SK-N-SH treated with all-trans-retinoic acid at 6 μM for 48 hours (cell line): Measurements from ENCODE around the gene ROM1.

Source experiments
- CREB5 ChIP-seq: fragments of 250-450 bp; sonication (Bioruptor Pico); IDR thresholded peaks from 2 replicates; pipeline ENCODE4 v1.5.1; 2020; ENCODE audit warnings: low read depth, mild to moderate bottlenecking, moderate library complexity
- GLIS3 ChIP-seq: fragments of 250-450 bp; sonication (Bioruptor Pico); IDR thresholded peaks from 2 replicates; pipeline ENCODE4 v1.5.0; 2020; ENCODE audit warnings: mild to moderate bottlenecking, moderate library complexity
- SNAI2 ChIP-seq: fragments of 250-450 bp; sonication (Bioruptor Pico); IDR thresholded peaks from 2 replicates; pipeline ENCODE4 v1.5.0; 2020; ENCODE audit warnings: mild to moderate bottlenecking, moderate library complexity
- TOX ChIP-seq: fragments of 250-450 bp; sonication (Bioruptor Pico); IDR thresholded peaks from 2 replicates; pipeline ENCODE4 v1.8.0; 2021; ENCODE audit warnings: mild to moderate bottlenecking, moderate library complexity, borderline replicate concordance
- ZNF565 ChIP-seq: fragments of 450-650 bp; formaldehyde crosslinking; conservative IDR thresholded peaks from 2 replicates; pipeline ENCODE4 v1.5.0; 2020; ENCODE audit warnings: low read depth, mild to moderate bottlenecking, moderate library complexity
- ZNF70 ChIP-seq: fragments of 450-650 bp; formaldehyde crosslinking; IDR thresholded peaks from 2 replicates; pipeline ENCODE4 v1.5.0; 2020; ENCODE audit warnings: mild to moderate bottlenecking, moderate library complexity
- ZNF8 ChIP-seq: fragments of 450-650 bp; formaldehyde crosslinking; IDR thresholded peaks from 2 replicates; pipeline ENCODE4 v1.5.0; 2020; ENCODE audit warnings: mild to moderate bottlenecking, moderate library complexity
- TF ChIP-seq, protein P1 (sequence below): fragments of 250-450 bp; sonication (Bioruptor Pico); IDR thresholded peaks from 2 replicates; pipeline ENCODE4 v1.8.0; 2020; ENCODE audit warnings: mild to moderate bottlenecking, moderate library complexity, borderline replicate concordance

GRCh38 chr11:62654297-62654696 is 41.2 kb downstream of the ROM1 start:
- TF ChIP-seq TOX (CRISPR knock-in tag): no peak
- no peak for TF ChIP-seq ZNF565 (CRISPR knock-in tag)
- TF ChIP-seq, protein P1, sequence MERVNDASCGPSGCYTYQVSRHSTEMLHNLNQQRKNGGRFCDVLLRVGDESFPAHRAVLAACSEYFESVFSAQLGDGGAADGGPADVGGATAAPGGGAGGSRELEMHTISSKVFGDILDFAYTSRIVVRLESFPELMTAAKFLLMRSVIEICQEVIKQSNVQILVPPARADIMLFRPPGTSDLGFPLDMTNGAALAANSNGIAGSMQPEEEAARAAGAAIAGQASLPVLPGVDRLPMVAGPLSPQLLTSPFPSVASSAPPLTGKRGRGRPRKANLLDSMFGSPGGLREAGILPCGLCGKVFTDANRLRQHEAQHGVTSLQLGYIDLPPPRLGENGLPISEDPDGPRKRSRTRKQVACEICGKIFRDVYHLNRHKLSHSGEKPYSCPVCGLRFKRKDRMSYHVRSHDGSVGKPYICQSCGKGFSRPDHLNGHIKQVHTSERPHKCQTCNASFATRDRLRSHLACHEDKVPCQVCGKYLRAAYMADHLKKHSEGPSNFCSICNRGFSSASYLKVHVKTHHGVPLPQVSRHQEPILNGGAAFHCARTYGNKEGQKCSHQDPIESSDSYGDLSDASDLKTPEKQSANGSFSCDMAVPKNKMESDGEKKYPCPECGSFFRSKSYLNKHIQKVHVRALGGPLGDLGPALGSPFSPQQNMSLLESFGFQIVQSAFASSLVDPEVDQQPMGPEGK: no peak
- no peak for TF ChIP-seq SNAI2 (CRISPR knock-in tag)
- TF ChIP-seq ZNF8 (CRISPR knock-in tag): no peak
- no peak for TF ChIP-seq CREB5 (CRISPR knock-in tag)
- no peak for TF ChIP-seq ZNF70 (CRISPR knock-in tag)
- TF ChIP-seq GLIS3 (CRISPR knock-in tag): no peak
